Testis (tissue), 3 donors: ENCODE data around the gene ISY1. TPM values are rescaled to one million over a fixed set of nuclear protein-coding genes. Genes with fewer than 3 reads are reported as not detected.

Source experiments
- DNase-seq: peaks from one replicate; pipeline ENCODE4 v3.0.0-alpha.2; 2019
- H3K27ac ChIP-seq, 2 donors: fragments of 200-600 bp; sonication (generic); one replicate each; pipeline ENCODE4 v1.5.1; 2019
- H3K27me3 ChIP-seq: fragments of 200-600 bp; sonication (generic); one replicate; pipeline ENCODE4 v1.5.1; 2019
- H3K36me3 ChIP-seq: fragments of 200-600 bp; sonication (generic); one replicate; pipeline ENCODE4 v1.5.1; 2017; ENCODE audit warnings: low read depth; ENCODE audit errors: missing control alignments
- H3K4me1 ChIP-seq: fragments of 200-600 bp; sonication (generic); one replicate; pipeline ENCODE4 v1.5.1; 2019
- H3K4me3 ChIP-seq, 2 donors: fragments of 200-600 bp; sonication (generic); one replicate each; pipeline ENCODE4 v1.5.1; 2017 to 2019
- H3K9me3 ChIP-seq: fragments of 200-600 bp; sonication (generic); one replicate; pipeline ENCODE4 v1.5.1; 2017
- CTCF ChIP-seq, 3 experiments: fragments of 450-650 bp in 2 of 3; fragments of 200-600 bp in 1 of 3; sonication (generic) in 1 of 3; IDR thresholded peaks; one replicate each; pipeline ENCODE4 v1.5.1; 2016 to 2019; ENCODE audit warnings: antibody characterized with exemption in 3 of 3, mild to moderate bottlenecking in 2 of 3, moderate library complexity in 1 of 3
- POLR2A ChIP-seq: fragments of 450-650 bp; IDR thresholded peaks from one replicate; pipeline ENCODE4 v1.6.1; 2017; ENCODE audit warnings: antibody characterized with exemption, mild to moderate bottlenecking, moderate library complexity
- WGBS, 2 donors: methylation state at CpG; one replicate each; pipeline ENCODE4 v1.1.5; 2018; 5-methylcytosine and 5-hydroxymethylcytosine counted together
- intact Hi-C: fragments of 100-400 bp; cut with DNase I; formaldehyde crosslinking; loops from one replicate; pipeline ENCODE4 v1.15.1; 2023; ENCODE audit warnings: low total_unique reads
- polyA plus RNA-seq: library from polyadenylated mRNA; stranded (reverse); fragments of 350-450 nt; fragmentation: Illumina TruSeq; extraction: RNeasy Lipid Tissue Mini Kit (QIAGEN cat#74804); gene quantifications from one replicate; pipeline ENCODE4 v1.2.3, GENCODE V29; 2014; ENCODE audit warnings: low read depth, low replicate concordance; ENCODE audit not compliant: insufficient read depth
- total RNA-seq, 2 donors: library from RNA; depleted of rRNA; stranded (reverse); fragments of >200 nt; gene quantifications; one replicate each; pipeline ENCODE4 v1.2.3, GENCODE V29; 2016

ISY1 gene
- total and polyA plus RNA-seq, 3 donors from 2014 or later, result 19.4 to 21.0 (median 20.7) TPM

GRCh38 chr3:129123314-129124060 lies 37.4 kb downstream of the ISY1 start:
- H3K36me3 ChIP-seq, result no peaks in the 10 kb centered on the region
- DNase-seq, result no peak
- H3K4me1 ChIP-seq, result peaks cover 20% of the 10 kb centered on the region
- WGBS, 2 donors, result 70 to 74% methylated on average over 5 of the region's 5 CpGs
- H3K9me3 ChIP-seq, result no peaks in the 10 kb centered on the region
- TF ChIP-seq POLR2A, result no peak
- no peak for TF ChIP-seq CTCF (IDR thresholded peaks at IDR 0.05)
- H3K27me3 ChIP-seq, result no peaks in the 10 kb centered on the region
- H3K27ac ChIP-seq, result peak overlapping the region in 1 of 2 donors; percentile 91
- no peak overlapping the region for H3K4me3 ChIP-seq
- intact Hi-C loops, result no loop called here

GRCh38 chr3:129122412-129123011 lies 38.4 kb downstream of the ISY1 start:
- peak; percentile 50 for DNase-seq
- Histone ChIP-seq H3K4me1 (peaks cover 20% of the 10 kb centered on the region), H3K27ac (peak overlapping the region; percentile 91 to 92), H3K9me3 (no peaks in the 10 kb centered on the region), H3K27me3 (no peaks in the 10 kb centered on the region), H3K4me3 (peak overlapping the region; percentile 84 to 91), H3K36me3 (no peaks in the 10 kb centered on the region)
- no peak for TF ChIP-seq CTCF (IDR thresholded peaks at IDR 0.05)
- TF ChIP-seq POLR2A, result no peak
- 17 to 39% methylated on average over 10 to 18 of the region's 18 CpGs for WGBS, 2 donors
- intact Hi-C loops, result no loop called here

GRCh38 chr3:129121792-129122411 lies 39.0 kb downstream of the ISY1 start, which contains the start of gene RAB43:
TSS of gene RAB43 (minus strand) at chr3:129121804. CDS start at chr3:129121489, 315 bp downstream.
- H3K4me3 ChIP-seq, result peak within 1 kb of the TSS; percentile 84 to 91
- peaks cover 25% of the 10 kb centered on the region for H3K4me1 ChIP-seq
- 4 to 10% methylated on average over 2 to 52 of the region's 60 CpGs for WGBS, 2 donors
- intact Hi-C loops, result no loop called here
- H3K27ac ChIP-seq, result peak within 1 kb of the TSS; percentile 91 to 92
- H3K9me3 ChIP-seq, result no peaks in the 10 kb centered on the region
- no peaks in the 10 kb centered on the region for H3K36me3 ChIP-seq
- no peaks in the 10 kb centered on the region for H3K27me3 ChIP-seq
- DNase-seq, result peak; percentile 95
- TF ChIP-seq CTCF (IDR thresholded peaks at IDR 0.05), result no peak
- no peak for TF ChIP-seq POLR2A

GRCh38 chr3:129121016-129121791 lies 39.7 kb downstream of the ISY1 start:
- no peaks in the 10 kb centered on the region for H3K9me3 ChIP-seq
- H3K27me3 ChIP-seq, result no peaks in the 10 kb centered on the region
- H3K36me3 ChIP-seq, result no peaks in the 10 kb centered on the region
- DNase-seq, result no peak
- intact Hi-C loops, result no loop called here
- peak overlapping the region; percentile 91 to 92 for H3K27ac ChIP-seq
- TF ChIP-seq POLR2A, result no peak
- TF ChIP-seq CTCF (IDR thresholded peaks at IDR 0.05), result no peak
- WGBS, 2 donors, result 0 to 1% methylated on average over 14 to 18 of the region's 80 CpGs
- peak overlapping the region; percentile 84 to 91 for H3K4me3 ChIP-seq
- peaks cover 32% of the 10 kb centered on the region for H3K4me1 ChIP-seq
